ENCODE data around the gene RPL27A.
A peak's percentile ranks its signal among the peaks of the same experiment; 100 is the strongest.

RPL27A gene

DNA sequence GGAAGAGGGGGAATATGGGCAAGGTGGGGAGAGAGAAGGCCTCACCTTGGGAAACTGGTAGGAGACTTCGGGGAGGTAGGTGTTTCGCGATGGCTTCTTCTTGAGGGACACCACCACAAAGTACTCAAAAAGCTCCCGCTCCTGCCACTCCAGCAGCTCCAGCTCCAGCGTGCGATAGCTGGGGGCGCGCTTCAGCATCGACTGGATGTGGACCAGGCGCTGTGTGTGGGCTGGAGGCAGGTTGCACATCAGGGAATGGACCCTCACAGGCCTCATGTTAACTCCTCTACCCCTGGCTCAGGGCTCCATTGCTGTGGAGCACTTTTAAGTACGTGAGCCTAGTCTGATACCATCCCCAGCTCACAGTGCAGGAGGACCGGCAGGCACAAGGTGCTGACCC lies 29.9 kb downstream of the RPL27A start:
- TF ChIP-seq, protein P1, sequence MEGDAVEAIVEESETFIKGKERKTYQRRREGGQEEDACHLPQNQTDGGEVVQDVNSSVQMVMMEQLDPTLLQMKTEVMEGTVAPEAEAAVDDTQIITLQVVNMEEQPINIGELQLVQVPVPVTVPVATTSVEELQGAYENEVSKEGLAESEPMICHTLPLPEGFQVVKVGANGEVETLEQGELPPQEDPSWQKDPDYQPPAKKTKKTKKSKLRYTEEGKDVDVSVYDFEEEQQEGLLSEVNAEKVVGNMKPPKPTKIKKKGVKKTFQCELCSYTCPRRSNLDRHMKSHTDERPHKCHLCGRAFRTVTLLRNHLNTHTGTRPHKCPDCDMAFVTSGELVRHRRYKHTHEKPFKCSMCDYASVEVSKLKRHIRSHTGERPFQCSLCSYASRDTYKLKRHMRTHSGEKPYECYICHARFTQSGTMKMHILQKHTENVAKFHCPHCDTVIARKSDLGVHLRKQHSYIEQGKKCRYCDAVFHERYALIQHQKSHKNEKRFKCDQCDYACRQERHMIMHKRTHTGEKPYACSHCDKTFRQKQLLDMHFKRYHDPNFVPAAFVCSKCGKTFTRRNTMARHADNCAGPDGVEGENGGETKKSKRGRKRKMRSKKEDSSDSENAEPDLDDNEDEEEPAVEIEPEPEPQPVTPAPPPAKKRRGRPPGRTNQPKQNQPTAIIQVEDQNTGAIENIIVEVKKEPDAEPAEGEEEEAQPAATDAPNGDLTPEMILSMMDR (IDR thresholded peaks at IDR 0.05; ENCODE audit: insufficient read depth, low read depth, low read length, missing control alignments) = no peak
- no peak for DNase-seq (ENCODE audit: low read depth)
- no peak overlapping the region for H3K4me3 ChIP-seq (ENCODE audit: low read length)

DNA sequence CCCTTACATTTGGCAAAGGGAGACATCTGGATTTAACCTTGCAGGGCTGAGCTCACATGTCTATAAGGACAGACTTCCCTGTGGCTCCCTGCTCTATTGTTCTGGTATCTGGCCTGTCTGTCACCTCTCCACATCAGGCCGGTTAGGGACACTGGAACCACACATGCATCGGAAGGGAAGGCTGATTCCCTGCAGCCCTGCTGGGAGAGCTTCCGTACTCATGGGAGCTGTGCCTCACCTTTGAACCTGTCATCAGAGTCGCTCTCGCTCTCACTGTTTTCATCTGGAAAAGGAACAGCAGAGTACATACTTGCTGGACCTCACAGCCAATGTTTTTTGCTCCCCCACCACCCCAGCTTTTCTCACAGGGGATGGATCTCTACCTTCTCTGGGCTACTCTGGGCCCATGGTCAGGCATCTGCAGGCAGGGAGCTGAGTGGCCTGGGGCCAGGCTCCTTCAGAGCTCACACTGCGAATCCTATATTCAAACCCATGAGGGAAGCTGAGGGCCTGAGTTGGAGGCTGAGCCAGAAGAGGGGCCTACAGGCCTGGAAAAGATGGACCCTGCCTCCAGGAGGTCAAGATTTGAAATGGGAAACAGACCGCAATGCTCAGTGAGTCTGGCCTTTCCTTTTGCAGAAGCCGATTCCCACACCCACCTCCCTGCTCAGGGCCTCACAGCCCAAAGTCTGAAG lies 31.3 kb downstream of the RPL27A start:
- TF ChIP-seq, protein P1 (IDR thresholded peaks at IDR 0.05; ENCODE audit: insufficient read depth, low read depth, low read length, missing control alignments) = no peak
- no peak for DNase-seq (ENCODE audit: low read depth)
- H3K4me3 ChIP-seq (ENCODE audit: low read length) = no peak overlapping the region

DNA sequence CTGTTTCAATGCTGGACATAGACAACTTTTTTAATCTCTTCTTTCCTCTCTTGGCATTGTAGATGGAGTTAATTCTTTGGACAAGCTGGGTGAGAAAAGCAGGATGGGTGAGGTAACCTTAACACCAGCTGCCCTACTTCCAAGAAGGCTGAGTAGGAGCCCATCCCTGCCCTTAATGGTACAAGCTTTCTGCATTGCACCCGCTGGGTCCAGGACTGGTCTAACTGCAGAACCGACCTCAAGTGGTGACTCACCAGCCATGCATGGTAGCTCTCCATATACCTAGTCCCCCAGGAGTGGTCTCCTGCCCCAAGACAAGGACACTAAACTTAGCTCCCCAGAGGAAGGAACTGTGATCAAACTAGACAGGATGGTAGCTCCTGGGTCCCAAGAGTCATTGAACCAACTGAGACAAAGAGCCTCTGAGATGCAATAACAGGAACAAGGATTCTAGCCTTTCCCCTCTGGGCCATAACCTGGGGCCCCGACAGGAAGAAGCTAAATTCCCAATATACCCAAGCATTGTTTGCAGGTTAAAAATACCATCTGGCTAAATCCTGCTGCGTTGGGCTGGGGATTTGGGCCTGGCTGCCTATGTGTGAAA lies 32.1 kb downstream of the RPL27A start:
- H3K4me3 ChIP-seq (ENCODE audit: low read length) = no peak overlapping the region
- TF ChIP-seq, protein P1 (IDR thresholded peaks at IDR 0.05; ENCODE audit: insufficient read depth, low read depth, low read length, missing control alignments) = no peak
- DNase-seq (ENCODE audit: low read depth) = peak; percentile 30

DNA sequence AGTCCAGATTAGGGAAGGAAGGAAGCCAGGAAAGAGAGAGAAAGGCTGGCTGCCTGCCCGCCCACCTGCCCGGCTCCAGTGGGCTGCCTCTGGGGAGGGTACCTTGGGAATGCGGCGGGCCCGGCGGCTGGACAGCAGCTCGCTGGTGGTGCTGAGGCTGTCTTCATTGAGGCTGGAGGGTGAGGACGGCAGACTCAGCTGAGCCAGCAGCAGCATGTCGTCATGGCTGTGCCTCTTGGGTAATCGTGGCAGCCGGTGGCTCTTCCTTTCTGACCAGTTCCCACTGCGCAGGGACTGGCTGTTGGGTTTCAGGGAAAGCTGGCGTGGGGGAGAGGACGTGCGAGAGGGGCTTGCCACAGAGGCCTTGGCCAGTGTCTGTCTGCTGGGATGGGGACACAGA lies 32.9 kb downstream of the RPL27A start:
- TF ChIP-seq, protein P1 (IDR thresholded peaks at IDR 0.05; ENCODE audit: insufficient read depth, low read depth, low read length, missing control alignments) = no peak
- DNase-seq (ENCODE audit: low read depth) = no peak
- H3K4me3 ChIP-seq (ENCODE audit: low read length) = no peak overlapping the region

DNA sequence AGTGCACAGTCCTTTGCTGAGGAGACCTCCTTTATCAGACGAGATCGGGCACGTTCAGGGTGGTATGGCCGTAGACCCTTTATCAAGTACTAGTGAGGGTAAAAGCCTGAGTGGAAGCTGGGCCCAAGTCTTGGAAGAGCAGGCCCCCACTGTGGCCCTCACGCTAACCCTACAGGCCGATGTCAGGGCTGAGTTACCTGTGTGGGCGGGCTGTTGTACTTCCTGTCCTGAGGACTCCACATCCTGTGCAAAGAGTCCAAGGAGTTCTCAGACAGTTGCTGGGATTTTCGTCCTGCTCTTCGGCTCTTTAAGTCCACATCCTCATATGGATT lies 34.9 kb downstream of the RPL27A start:
- TF ChIP-seq, protein P1 (IDR thresholded peaks at IDR 0.05; ENCODE audit: insufficient read depth, low read depth, low read length, missing control alignments) = no peak
- no peak for DNase-seq (ENCODE audit: low read depth)
- H3K4me3 ChIP-seq (ENCODE audit: low read length) = no peak overlapping the region

DNA sequence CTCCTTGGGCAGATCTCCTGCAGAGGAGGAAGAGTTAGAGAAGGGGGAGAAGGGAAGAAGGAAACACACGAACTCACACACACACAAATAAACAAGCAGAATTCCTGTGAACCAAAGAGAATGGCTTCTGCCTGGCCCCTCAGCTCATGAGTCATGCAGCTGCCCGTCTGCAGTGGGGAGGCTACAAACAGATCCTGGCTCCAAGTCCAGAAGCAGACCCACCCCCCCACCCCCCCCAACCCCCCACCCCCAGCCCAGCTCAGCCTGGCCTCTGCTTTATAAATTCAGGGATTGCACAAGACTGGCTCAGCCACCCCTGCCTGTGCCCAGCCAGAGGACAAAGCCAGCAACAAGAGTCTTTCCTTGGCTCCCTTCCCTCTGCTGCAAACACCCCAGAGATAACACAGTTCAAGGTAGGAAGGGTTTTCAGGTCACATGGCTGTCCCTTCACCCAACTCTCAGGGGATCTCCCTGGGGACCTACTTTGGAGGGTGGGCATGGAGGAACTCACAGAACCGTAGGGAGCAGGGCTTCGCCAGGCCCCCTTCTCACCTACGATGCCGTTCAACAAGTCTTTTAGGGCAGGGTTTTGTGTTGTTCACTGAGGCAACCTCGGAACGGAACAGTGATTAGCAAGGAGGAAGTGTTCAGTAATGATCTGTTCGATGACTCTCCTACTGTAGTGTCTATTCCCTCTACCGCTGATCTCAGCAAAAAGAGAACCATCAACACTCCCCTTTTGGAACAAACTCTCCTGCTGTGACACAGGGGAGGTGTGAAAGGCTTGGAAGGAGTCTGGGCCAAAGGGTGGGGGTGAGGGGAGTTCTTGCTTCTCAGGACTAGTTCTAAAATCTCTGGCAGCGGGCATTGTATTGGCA lies 35.5 kb downstream of the RPL27A start:
- H3K4me3 ChIP-seq (ENCODE audit: low read length) = peak overlapping the region; percentile 10
- DNase-seq (ENCODE audit: low read depth) = peak; percentile 78
- TF ChIP-seq, protein P1 (IDR thresholded peaks at IDR 0.05; ENCODE audit: insufficient read depth, low read depth, low read length, missing control alignments) = no peak
